ENCODE data around the gene CCSER2.

The CCSER2 gene

GRCh38 chr10:84348447-84348846 lies 20.1 kb downstream of the CCSER2 start:
- no peak for DNase-seq

GRCh38 chr10:84348860-84349259 lies 20.5 kb downstream of the CCSER2 start:
- DNase-seq: no peak

DNA sequence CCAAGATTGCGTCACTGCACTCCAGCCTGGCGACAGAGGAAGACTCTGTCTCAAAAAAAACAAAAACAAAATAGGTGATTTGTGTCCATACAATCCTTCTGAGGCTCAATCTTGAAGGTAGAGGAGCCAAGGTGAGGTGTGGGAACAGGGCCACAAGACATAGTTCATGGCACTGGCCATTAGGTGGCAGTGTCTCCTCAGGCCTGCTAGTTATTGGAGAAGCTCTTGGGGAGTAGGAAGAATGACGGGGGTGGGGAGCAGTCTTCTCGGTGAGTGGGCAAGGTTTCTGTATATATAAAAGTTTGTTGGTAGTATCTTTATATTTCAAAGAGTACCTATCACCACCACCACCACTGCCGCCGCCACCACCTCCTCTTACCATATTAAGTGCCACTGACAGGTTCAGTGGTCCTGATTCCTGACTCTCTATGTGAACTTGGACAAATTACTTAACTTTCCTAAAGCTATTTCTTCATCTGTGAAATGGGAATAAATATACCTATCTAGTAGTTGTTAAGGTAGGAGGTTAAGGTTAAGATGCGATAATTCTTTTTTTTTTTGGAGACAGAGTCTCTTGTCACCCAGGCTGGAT lies 24.0 kb downstream of the CCSER2 start:
- peak; percentile 70 for DNase-seq

- peak; percentile 87 for DNase-seq
Measured at GRCh38 chr10:84353052-84353803, 24.8 kb downstream of the CCSER2 start.

DNA sequence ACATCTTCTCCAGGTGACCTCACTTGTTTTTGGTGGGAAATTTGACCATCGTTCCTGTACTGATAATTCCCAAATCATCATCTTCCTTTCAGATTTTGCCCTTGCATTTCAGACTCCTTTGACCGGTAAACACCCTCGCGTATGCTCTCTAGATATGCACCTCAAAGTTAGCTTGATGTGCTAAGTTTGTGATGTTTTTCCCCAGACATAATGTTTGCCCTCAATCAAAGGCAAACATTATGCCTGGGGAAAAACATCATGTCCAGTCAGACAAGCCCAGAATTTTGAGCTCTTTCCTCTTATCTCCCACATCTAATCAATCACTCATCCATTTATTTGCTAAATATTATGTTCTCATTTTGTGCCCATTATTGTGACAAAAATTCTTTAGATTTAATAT lies 26.2 kb downstream of the CCSER2 start:
- no peak for DNase-seq

DNA sequence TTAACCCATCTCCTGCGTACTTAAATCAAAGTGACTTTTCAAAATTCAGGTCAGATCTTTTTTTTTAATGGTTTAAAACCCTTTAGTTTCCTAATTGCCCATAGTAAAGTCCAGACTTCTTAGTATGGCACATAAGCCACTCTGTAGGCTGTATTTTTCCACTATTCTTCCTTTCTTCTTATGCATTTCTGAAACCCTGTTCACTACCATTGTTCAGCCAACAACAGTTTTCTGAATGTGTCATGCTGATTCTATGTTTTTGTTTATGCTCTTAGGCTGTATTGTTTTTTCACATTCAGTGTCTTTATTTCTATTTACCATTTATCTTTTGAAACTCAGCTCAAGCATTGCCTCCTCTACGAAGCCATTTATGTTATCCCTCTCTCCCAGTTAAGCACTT lies 26.7 kb downstream of the CCSER2 start:
- no peak for DNase-seq

GRCh38 chr10:84356928-84357327 lies 28.5 kb downstream of the CCSER2 start:
- no peak for DNase-seq

DNA sequence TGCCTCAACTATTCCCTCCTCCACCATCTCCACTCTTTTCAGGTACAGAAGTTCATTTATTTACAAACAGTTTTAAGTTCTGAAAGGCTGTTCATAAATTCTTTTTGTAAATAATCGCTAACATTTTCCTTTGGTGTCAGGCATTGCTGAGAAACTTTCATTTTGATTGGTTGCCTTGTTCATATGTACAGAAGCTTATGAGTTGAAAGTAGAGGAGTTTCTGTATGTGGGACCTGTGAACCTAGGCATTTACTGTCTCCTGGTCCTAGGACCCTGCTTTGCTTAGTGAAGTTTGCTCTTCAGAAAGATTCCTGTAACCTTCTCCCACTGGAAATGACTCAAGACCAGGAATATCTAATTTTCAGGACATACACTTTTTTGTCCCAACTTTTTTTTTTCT lies 30.4 kb downstream of the CCSER2 start:
- no peak for DNase-seq

DNA sequence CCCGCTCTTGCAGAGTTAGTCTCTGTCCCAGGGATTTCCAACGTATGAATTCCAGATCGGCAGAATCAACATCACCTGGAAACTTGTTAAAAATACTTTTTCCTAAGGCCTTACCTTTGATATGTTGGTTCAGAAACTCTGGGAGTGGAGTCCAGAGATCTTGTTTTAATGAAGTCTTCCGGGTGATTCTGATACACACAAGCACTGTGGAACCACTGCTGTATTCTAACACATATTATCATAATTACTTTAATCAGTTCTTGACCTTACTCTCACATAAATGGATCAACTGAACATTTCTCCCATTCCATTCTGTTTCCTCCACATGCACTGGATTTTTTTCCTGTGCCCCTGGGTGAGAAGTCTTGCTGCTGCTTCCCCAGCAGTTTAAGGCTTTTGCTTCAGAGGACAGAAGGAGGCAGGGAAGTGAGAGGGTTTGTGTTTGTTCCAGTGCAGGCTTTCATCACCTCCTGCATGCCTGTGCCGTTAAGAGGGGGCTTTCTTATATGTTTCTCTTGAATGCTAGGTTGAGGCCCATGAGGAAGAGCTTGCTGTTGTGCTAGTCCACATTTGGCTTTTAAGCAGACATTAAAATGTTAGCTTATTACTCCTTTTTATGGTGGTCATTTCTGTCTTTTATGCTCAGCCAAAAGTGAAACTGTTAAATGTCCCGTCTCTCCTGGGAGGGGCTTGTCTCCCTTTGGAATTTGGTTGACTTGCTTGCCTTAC lies 32.4 kb downstream of the CCSER2 start:
- peak; percentile 10 for DNase-seq

GRCh38 chr10:84365335-84365881 lies 37.0 kb downstream of the CCSER2 start:
- DNase-seq: no peak

DNA sequence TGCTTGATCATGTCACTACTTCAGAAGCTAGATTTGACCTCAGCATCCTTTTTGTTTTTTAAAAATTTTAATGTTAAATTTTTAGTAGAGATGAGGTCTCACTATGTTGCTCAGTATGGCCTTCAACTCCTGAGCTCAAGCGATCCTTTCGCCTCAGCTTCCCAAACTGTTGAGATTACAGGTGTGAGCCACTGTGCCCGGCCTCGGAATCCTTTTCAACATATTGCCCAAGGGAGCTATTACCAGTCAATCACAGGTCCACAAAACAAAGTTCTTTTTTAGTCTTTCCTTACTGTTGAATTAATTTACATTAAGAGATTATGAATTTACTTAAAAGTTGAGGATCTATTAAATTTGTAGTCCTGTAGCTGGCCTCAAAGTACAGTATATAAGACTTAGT lies 37.7 kb downstream of the CCSER2 start:
- DNase-seq: no peak

- DNase-seq: no peak
Measured at GRCh38 chr10:84367256-84367655, 38.9 kb downstream of the CCSER2 start.

DNA sequence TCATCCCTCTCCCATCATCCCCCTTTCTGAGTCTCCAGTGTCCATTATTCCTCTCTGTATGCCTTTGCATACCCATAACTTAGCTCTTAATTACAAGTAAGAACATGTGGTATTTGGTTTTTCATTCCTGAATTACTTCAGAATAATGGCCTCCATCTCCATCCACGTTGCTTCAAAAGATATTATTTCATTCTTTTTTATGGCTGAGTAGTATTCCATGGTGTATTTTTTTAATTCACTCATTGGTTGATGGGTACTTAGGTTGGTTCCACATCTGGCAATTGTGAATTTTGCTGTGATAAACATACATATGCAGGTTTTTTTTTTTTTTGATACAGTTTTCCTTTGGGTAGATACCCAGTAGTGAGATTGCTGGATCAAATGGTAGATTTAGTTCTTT lies 40.4 kb downstream of the CCSER2 start:
- no peak for DNase-seq

- DNase-seq: no peak
Measured at GRCh38 chr10:84370283-84370682, 41.9 kb downstream of the CCSER2 start.

DNA sequence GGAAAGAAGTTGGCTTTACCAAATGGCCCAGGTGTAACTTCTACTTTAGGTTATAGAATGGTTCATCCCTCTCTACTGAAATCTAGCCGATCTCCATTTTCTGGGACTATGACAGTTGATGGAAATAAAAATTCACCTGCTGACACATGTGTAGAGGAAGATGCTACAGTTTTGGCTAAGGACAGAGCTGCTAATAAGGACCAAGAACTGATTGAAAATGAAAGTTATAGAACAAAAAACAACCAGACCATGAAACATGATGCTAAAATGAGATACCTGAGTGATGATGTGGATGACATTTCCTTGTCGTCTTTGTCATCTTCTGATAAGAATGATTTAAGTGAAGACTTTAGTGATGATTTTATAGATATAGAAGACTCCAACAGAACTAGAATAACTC lies 43.6 kb downstream of the CCSER2 start:
- DNase-seq: no peak

DNA sequence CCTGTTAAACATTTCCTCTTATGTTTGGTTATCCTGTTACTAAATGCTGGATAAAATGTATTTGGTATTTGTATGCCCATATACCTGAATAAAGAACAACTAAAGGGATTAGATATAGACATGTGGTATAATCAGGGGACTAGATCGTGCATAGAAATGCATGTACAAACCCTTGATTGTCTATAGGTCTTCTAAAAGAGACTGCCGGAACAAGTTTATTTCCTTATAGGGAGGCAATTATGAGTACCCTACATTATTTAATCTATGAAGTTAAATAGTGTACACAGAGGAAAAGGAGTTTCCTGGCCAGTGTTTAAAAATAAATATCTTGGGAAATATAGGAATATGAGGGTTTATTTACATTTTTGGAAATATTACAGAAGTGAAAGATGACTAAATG lies 44.6 kb downstream of the CCSER2 start:
- no peak for DNase-seq

DNA sequence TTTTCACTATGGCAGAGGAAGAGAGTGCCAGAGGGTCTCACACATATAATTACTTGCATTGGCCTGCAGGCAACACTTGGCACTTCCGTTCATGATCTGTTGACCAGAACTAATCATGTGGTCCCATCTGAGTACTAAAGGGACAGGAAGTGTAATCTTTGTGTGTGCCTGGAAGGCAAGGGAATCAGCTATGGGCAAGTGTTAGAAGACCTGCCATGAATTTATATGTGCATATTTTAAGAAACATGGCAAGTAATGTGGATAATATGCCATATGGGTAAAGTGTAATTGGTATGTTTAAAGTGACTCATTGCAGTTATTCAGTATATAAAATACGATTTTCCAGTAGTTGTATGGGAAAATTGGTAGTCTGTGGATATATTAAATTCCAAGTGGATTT lies 46.1 kb downstream of the CCSER2 start:
- DNase-seq: no peak

GRCh38 chr10:84375011-84375410 lies 46.6 kb downstream of the CCSER2 start:
- DNase-seq: peak; percentile 54

GRCh38 chr10:84375881-84376280 lies 47.5 kb downstream of the CCSER2 start:
- DNase-seq: no peak

DNA sequence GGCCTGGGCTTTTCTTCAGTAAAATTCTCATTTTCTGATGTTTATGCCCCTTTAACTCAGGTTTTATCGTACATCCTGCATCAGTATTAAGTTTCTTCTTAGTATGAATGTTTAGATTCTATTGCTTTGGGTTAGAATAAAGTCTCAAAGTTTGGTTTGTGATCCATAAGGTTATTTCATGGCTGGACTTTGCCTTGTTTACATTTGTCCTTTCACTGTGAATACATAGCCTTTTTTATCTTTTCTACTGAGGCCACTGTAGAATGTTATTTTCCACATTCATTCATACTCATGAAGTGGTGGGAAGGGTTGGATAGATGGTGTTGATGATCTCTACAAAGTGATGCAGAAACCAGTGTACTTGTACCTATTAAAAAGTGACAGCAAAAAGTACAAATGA lies 59.8 kb downstream of the CCSER2 start:
- DNase-seq: no peak

GRCh38 chr10:84390364-84390763 lies 62.0 kb downstream of the CCSER2 start:
- no peak for DNase-seq

GRCh38 chr10:84391326-84391725 lies 62.9 kb downstream of the CCSER2 start:
- no peak for DNase-seq

- DNase-seq: no peak
Measured at GRCh38 chr10:84392181-84392580, 63.8 kb downstream of the CCSER2 start.

- DNase-seq: no peak
Measured at GRCh38 chr10:84395581-84395980, 67.2 kb downstream of the CCSER2 start.
